Fibroblast of skin of abdomen (primary cell): ENCODE data around the gene CELA3B.
A peak's percentile ranks its signal among the peaks of the same experiment; 100 is the strongest.
"Not testable (repeated sequence)": the region's sequence is repeated elsewhere in the genome, so short reads cannot be mapped to it uniquely, and the experiment has no call there.

ENCODE experiments used
- DNase-seq: peaks from one replicate; pipeline ENCODE4 v3.0.0-alpha.2; 2013

CELA3B gene

DNA sequence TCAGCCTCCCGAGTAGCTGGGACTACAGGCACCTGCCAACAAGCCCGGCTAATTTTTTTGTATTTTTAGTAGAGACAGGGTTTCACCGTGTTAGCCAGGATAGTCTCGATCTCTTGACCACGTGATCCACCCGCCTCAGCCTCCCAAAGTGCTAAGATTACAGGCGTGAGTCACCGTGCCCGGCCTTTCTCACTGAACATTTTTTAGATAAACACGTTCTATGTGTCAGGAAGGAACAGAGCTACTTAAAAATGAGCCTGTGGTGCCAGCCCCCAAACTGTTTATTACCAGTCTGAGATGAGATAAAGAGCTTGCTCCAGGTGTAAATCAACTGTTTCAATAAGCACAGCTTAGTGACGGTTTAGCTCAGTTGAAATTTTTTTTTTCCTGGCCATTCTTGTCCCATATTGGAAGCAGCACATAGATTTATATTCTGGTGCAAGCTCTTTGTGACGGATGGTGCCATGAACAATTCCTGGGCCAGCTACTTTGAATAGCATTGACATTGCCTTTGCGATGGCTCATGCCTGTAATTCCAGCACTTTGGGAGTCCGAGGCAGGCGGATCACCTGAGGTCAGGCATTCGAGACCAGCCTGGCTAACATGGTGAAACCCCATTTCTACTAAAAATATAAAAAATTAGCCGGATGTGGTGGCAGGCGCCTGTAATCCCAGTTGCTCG, 33.7 kb upstream of the CELA3B start:
- peak; percentile 50 for DNase-seq

DNA sequence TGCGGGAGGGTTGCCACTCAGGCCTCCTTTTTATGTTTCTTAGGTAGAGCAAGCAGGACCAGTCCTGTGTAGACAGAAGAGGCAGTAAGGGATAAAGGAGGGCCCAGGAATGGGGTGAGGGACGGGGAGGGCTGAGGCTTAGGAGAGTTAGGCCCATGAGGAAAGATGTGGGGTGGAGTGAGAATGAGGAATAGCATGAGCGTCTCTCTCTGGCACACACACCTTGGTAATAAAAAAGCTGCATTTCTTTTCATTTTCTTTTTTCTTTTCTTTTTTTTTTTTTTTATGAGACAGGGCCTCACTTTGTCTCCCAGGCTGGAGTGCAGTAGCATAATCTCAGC, 32.1 kb upstream of the CELA3B start:
- DNase-seq = no peak

DNA sequence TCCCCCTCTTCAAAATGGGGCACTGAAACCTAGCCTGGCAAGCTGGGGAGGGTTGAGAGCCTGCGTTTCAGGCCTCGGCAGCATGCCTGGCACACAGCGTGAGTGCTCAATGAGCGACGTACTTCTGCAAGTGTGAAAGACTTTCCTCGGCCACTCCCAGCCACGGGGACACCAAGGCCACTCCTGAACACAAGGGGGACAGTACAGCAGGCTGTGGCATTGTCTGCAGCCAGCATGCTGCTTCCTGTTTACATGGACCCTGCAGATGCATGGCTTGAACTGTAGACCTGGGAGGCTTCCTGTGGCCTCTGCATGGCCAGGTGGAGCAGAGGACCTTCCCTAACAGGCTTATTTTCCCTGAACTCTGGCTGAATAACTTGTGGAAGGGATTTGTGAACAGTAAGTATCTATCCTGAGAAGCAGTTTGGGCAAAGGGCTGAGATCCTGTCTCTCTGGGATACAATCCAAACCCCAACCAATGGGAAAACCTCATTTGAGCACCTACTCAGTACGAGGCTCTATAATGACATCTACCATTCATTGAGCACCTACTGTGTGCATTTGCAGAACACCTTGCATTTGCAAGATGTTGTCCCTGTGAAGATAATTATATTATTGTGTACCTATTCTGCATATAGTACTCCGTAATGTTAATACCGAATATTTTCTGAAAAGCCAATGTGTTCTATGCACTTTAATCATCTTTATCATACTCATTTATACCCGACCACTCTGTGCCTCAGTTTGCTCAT, 29.8 kb upstream of the CELA3B start:
- DNase-seq = no peak

DNA sequence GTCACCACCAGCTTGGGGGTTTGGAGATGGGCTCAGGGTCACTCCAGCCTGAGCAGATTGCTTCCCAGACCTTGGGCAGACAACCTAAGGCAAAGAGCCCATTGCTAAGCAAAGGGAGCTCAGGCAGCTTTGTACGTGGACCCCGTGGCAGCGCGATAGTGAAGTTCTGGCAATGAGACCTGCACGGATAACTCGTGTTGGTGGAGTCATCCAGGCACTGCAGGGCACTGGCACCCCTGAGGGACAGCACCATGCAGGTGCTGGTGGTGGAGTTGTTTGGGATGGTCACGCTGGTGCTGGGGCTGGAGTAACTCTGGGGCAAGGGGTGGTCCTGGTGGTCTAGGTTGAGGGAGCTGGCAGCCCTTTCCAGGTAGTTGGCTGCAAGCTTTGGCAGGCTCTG, 26.1 kb upstream of the CELA3B start:
- DNase-seq = no peak

DNA sequence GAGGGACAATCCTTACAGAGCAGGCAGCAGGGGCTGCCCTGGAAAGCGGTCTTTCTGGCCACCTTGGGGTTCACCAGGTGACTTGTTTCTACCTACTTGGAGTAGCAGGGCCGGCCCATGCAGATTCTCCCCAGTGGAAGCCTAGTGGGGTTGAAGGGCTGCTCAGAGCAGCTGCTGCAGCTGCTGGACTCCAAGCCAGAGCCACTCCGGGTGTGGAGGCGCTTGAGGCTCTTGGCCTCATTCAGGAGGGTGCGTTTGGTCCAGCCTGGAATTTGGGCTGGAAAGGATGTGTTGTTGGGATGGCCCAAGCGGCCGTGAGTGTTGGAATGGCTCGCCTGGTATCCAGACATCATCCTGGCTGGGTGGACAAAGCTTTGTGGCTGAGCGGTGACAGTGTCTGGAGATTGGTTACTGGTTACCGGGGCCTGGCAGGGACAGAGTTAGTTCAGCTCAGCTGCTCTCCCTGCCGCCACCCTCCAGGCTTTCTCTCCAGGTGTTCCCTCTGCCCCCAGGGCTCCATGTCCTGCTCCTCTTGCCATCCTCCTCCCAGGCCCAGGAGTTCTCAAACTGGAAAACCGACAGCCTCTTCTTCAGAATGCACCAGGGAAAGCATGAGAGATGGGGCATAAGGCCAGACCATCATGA, 25.5 kb upstream of the CELA3B start:
- no peak for DNase-seq

DNA sequence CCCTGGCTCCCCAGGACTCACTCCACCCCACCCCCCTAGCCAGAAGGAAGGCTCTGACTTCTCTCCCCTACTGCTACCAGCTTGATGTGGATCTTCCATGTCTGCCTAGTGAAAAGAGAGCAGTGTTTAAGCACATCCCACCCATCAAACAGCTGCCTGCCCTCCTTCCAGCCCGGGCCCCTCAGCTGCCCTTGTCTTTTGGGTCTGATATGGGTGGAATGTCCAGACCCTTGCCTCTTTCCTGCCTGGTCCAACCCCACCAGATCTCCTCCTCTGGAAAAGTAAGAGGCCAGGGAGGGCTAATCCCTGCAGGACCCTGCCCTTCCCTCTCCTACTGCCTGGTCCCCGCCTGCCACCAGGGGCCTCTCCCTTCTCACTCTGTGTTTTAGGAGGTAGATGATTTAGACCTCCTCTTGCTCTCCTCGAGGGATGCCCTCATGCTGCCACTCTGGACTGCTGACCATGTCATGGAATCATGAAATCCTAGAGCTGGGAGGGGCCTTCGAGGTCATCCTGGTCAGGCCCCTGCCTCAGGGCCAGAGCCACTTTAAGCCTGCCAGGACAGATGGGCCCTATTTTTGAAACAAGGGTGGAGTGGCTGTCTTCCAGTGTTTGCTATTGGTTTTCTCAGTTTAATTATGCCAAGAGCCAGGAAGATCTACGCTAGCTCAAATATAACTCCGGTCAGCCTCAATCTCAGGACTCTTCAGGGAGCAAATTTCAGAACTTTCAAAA, 23.9 kb upstream of the CELA3B start:
- no peak for DNase-seq

DNA sequence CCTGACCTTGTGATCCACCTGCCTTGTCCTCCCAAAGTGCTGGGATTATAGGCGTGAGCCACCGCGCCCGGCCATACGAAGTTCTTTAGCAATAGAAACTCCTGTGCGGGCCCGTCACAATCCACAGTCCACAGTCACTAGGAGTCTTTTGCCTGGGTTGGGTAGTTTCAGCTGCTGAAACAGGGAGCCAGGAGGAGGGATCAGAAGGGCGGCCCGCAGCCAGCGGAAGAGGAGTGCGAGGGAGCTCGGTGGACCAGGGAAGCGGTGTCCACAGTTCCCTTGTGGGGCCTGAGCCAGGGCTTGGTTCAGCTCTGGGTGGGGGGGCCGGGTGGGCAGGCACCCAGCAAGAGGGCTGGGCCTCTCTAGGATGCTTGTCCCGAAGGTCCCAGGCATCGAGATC, 21.8 kb upstream of the CELA3B start:
- no peak for DNase-seq

DNA sequence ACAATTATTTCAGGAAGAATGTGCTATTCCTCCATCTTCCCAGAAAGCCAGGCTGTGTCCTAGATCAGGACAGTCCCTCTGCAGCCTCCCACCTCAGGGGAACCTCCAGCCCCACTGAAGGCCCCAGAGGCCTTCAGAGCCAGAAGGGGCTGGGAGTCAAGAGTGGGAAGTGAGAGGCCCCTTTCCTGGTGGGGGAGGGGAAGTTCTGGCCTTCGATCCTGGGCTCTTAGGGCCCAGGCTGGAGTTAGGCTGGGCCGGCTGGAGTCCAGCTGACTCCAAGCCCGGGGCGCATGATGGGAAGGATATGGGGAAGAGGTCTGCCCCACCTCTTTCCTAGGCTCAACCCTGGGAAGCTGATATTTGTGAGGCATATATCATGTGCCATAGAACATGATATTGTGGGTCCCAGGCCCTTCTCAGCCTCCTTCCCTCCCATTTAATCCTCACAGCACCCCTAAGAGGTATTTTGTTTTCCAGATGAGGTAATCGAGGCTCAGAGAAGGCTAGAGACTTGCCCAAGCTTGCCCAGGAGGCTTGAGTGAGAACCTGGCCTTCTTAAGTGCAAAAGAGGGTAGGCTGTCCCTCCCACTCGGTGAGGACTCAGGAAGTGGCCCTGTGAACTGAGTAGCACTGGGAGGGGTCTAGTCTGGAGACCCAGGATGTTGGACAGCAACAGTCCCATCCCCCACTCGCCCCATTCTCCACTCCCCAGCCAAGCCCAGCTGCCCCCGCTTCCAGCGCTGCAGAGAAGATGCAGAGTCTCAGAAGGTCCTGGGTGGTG, 21.1 kb upstream of the CELA3B start:
- no peak for DNase-seq

DNA sequence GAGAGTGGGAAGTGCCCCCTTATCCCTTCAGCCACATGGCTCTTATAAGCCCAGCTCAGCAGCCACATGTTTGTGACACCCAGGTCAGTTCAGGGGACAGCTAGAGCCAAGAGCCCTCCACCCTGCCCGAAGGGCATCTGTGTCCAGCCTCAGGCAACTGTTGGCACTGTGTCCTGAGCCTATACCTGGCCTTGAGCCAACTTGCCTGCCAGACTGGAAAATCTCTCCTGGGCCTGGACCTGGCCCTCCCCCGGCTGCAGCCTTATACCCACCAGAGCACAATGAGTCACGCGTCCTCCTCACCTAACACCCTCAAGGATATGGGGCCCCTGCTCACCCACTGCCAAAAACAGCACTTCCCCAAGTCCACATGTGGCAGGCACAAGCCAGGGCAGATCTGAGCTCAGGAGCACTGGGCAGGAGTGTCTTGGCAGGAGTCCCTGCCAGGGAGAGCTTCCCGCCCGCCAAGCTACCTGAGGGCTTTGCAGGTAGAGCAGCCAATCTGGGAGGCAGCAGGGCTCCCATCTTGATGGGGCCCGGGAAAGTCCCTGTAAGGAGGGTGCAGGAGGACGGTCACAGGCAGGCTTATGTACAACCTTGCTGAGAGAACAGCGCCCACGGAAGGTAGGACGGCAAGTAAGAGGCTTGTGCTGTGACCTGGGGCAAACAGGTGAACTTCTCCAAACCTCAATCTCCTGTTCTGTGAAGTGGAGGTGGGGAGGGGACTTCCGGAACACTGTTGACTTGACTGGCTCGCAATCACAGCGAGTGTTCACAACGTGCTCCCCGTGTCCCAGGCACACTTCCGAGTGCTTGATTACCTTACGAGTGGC, 19.9 kb upstream of the CELA3B start:
- peak; percentile 28 for DNase-seq

DNA sequence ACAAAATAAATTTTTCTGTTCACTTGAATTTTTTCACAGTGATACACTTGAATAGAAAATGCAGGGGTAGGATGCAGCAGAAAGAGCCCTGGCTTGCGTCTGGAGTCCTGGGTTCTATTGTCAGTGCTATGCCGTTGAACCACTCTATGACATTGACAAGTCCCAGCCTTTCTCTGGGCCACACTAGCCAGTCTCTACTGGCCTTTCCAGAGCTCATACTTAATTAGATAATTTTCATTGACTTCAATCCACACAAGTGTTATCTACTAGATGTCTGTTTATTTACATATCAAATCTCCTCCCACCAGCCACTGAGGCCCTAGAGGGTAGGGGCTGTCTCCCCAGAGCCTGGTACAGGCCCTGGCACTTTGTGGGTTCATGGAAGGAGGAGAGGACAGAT, 15.5 kb upstream of the CELA3B start:
- no peak for DNase-seq

DNA sequence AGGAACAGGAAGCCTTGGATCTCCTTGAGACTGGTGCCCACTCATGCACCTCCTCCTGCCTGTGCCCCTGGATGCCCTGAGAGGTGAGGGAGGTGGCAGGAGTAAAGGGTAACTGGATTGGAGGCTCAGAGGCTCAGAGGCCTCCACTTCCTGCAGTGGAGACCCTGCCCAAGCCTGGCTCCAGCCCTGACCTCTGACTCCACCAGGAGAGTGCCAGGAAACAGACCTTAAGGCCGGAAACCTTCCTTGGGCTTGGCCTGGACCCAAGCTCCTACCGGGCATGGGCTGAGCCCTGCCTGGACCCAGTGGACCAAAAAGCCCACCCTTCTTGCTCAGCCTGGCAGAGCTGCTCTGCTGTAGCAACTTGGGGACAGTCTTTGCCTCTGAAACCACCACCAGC, 15.0 kb upstream of the CELA3B start:
- no peak for DNase-seq

DNA sequence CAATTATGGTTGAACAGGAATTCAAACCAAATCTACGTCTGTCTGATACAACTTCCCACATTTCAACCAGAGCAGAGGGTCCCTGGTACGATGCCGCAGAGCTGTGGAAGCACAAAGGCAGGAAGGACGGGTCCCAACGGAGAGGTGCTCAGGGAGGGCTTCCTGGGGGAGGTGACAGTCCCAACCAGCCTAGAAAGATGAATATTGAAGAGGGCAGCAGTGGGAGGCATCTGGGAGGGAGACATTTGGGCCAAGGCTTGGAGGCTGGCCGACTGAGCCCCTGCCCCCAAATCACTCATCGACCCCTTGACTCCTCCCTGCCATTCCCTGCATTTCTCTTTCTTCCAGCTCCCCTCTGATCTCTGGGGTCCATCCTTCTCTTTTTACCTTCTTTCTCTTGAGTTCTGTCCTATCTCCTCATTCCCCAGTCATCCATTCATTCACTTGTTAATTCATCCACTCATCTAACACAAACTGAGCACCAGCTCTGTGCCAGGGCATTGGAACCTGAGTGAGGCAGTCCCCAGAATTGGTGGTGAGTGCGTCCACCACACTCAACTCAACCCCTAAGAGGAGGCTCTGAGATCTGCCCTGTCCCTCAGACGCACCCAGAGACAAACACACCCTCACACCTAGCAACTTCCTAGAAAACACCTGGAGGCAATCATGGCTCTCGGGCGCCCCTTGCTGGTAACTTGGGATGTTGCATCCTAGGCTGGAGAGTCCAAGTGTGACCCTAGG, 13.2 kb upstream of the CELA3B start:
- DNase-seq = peak; percentile 57

DNA sequence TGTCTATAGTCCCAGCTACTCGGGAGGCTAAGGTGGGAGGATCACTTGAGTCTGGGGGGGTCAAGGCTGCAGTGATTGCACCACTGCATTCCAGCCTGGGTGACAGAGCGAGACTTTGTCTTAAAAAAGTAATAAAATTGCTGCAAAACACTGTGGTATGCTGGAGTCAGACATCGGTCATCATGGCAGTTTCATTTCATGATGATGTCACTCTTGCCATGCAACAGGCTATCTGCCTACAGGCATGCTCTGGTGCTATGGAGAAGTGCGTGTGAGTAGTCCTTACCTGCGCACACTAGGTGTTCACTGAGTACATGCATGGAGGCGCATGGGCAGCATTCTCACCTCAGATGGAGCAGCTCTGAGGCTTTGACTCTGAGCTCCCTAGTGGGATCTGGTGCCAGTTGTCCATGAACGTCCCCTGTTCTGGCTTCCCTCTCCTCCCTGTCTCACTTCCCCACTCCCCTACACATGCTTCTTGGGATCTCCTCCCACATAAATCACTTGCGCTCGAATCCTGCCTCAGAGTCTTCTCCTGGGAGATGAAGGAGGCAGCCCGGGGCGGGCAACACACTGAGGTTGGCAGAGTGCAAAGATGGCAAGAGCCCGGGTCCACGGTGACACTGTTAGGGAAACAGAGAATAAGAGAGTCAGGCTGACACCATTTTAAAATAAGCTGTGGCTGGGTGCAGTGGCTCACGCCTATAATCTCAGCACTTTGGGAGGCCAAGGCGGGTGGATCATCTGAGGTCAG, 10.4 kb upstream of the CELA3B start:
- DNase-seq = peak; percentile 78

DNA sequence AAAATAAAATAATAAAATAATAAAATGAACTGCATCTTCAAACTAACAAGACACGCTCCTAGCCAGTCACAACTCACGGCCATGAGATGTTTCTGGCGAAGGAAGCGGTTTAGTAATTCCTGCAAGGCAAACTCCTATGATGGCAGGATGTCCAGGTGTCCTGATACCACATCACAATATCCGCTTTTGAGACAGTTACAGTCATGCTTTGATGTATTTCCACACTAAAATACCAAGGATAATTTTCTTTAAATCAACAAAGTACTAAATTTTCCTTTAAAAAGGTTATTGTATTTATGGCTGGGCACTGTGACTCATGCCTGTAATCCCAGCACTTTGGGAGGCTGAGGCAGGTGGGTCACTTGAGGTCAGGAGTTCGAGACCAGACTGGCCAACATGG, 9.6 kb upstream of the CELA3B start:
- not testable (repeated sequence) for DNase-seq

DNA sequence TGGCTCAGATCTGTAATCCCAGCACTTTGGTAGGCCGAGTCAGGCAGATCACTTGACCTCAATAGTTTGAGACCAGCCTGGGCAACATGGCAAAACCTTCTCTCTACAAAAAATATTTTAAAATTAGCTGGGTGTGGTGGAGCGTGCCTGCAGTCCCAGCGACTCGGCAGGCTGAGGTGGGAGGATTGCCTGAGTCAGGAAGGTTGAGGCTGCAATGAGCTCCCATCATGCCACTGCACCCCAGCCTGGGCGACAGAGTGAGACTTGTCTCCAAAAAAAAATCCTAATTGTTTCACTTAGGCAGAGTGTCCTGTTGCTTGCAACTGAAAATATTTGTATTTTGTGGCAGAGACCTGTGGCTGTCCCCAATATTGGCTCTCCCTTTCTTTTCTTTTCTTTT, 7.8 kb upstream of the CELA3B start:
- not testable (repeated sequence) for DNase-seq

DNA sequence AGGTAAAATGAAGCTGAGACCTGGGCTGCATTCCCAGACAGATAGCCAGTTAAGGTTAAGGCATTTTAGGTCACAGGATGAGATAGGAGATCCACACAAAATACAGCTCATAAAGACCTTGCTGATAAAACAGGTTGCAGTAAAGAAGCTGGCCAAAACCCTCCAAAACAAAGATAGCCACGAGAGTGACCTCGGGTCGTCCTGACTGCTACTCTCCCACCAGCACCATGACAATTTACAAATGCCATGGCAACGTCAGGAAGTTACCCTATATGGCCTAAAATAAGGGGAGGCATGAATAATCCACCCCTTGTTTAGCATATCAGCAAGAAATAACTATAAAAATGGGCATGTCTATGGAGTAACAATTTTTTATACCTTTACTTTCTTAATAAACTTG, 6.3 kb upstream of the CELA3B start:
- DNase-seq = not testable (repeated sequence)

DNA sequence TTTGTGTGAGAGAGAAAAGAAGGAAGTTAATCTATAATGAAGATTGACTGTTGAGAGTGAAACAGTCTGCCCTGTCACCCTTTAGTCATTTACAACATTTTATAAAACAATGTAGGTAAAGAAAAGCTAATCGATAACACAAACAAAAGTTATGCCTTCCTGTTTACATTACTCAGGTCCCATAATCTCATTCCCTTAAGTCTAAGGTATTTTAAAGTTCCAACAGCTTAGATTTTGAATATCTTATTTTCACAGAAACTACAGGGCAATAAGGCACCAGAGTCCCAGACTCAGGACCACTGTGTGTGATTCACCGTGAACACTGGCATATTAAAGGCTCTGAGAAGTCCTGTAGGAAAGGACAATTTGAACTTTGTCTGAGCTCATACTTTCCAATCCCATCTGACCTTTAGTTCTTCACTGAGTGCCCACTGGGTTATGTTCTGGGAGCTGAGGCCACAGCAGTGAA, 3.8 kb upstream of the CELA3B start:
- DNase-seq = not testable (repeated sequence)

DNA sequence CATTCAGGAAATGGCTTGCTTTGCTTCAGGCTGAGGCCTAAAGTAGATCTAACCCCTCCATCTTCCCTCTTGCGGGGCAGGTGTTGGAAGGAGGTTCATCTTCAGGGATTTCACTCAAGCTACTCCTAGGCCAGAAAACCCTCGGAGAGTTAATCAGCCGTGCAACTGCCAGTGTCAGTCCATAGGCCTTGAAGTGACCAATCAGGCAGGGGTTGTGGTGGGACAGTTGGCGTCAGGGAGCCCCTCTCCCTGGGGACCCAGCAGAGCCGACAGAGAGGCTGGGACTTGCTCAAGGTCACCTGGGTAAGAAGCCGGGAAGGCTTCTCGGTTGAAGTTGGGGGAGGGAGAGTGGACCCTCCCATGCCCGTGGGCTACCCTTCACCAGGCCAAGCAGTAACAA, 2.9 kb upstream of the CELA3B start:
- DNase-seq = not testable (repeated sequence)

DNA sequence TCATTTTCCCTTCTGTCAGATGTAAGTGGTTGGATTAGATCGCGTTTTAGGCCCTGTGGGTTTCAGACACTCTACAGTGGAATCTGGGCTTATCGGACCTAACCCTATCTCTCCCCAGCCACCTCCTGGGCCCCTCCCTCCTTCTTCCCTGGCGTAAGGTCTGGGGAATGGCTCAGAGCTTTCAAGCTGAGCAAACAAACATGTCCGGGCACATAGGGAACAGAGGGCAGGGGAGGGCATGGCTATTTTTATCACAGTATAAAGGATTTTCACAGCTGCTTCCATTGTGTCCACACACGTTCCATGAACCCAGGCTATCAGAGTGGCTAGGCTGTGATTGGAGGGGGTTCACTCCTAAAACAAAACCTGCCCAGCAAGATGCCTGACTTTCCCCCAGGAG, 2.1 kb upstream of the CELA3B start:
- DNase-seq = not testable (repeated sequence)

DNA sequence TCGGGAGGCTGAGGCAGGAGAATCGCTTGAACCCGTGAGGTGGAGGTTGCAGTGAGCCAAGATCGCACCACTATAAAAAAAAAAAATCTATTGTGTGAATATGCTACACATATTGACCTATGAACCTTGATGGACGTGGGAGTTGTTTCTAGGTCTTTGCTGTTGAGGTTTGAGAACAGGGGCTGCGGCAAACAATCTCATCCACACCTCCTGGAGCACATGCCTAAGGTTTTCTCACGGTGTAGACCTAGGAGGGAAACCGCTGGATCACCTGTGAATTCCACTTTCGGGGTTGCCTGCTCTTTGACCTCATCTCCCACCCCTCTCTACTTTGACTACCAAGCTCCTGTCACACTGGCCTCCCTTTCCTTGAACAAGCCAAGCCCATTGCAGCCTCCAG, 1.5 kb upstream of the CELA3B start:
- DNase-seq = not testable (repeated sequence)
